ENCODE results near the gene NHP2. TPM values are rescaled to one million over a fixed set of nuclear protein-coding genes. Genes with fewer than 3 reads are reported as not detected.

NHP2 gene
- total RNA-seq, 1 experiment from 2014 or later = 322 TPM

DNA sequence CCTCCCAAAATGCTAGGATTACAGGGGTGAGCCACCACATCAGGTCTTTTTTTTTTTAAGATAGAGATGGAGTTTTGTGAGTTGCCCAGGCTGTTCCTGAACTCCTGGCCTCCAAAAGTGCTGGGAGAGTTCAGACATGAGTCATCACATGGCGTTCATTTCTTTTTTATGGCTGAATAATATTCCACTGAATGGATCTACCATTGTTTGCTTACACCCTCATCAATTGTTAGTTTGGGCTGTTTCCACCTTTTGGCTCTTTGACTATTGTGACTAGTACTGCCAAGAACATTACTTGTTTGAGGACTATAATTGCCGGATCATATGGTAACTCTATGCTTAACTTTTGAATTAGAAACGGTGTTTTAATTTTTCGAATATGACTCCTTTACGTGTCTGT, 41.1 kb downstream of the NHP2 start:
- peaks cover 7% of the 10 kb centered on the region for H3K36me3 Mint-ChIP-seq (ENCODE audit: insufficient read depth, unreplicated experiment)
- no TSS peak for BruUV-seq (replicated peaks)
- ChIA-PET CTCF (interaction anchor here (0.6 to 0.7 kb wide), 2 partner anchors 30 to 33 kb away, joined by 3 read pairs; no protein-coding TSS in a partner anchor), POLR2A (interaction anchor here (0.7 kb wide), 1 partner anchor 33 kb away, joined by 3 read pairs; no protein-coding TSS in a partner anchor)
- DNase-seq (ENCODE audit: unreplicated experiment) = no peak
- peak overlapping the region; percentile 69 for H3K4me3 Mint-ChIP-seq (ENCODE audit: unreplicated experiment)
- no peaks in the 10 kb centered on the region for H3K9me3 Mint-ChIP-seq (ENCODE audit: unreplicated experiment)
- H3K4me1 Mint-ChIP-seq (ENCODE audit: insufficient read depth, unreplicated experiment) = peaks cover 27% of the 10 kb centered on the region
- TF ChIP-seq, protein P1, sequence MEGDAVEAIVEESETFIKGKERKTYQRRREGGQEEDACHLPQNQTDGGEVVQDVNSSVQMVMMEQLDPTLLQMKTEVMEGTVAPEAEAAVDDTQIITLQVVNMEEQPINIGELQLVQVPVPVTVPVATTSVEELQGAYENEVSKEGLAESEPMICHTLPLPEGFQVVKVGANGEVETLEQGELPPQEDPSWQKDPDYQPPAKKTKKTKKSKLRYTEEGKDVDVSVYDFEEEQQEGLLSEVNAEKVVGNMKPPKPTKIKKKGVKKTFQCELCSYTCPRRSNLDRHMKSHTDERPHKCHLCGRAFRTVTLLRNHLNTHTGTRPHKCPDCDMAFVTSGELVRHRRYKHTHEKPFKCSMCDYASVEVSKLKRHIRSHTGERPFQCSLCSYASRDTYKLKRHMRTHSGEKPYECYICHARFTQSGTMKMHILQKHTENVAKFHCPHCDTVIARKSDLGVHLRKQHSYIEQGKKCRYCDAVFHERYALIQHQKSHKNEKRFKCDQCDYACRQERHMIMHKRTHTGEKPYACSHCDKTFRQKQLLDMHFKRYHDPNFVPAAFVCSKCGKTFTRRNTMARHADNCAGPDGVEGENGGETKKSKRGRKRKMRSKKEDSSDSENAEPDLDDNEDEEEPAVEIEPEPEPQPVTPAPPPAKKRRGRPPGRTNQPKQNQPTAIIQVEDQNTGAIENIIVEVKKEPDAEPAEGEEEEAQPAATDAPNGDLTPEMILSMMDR (IDR thresholded peaks at IDR 0.05; ENCODE audit: unreplicated experiment) = no peak
- intact Hi-C loops (cut with micrococcal nuclease) = loop anchor here (1.0 kb wide), 1 partner anchor 34 kb away; no protein-coding TSS in a partner anchor
- no peak overlapping the region for H3K27ac Mint-ChIP-seq (ENCODE audit: low read depth, unreplicated experiment)
- H3K27me3 Mint-ChIP-seq (ENCODE audit: insufficient read depth, unreplicated experiment) = peaks cover 24% of the 10 kb centered on the region

GRCh38 chr5:178111925-178112324, 41.8 kb downstream of the NHP2 start:
- peak; percentile 83 for DNase-seq (ENCODE audit: unreplicated experiment)

DNA sequence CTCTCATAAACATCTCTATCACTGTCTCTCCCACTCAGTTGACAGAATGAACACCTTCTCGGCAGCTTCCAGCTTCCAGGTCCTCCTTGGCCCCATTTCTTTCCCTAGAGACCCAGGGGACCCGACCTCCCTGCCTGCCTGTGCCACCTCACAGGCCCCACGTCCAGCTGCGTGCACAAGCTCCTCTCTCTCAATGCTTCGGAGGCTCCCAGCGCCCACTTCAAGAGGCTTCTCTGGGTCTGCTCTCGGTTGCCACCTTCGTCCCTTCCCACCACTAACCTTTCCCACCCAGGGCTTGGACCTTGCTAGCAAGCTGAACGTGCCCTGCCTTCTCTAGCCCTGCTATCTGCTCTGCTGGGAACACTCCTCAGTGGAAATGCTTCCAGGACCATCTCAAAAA, 43.2 kb downstream of the NHP2 start:
- peaks cover 9% of the 10 kb centered on the region for H3K27me3 Mint-ChIP-seq (ENCODE audit: insufficient read depth, unreplicated experiment)
- no peak overlapping the region for H3K4me3 Mint-ChIP-seq (ENCODE audit: unreplicated experiment)
- ChIA-PET CTCF (interaction anchor here (0.7 to 8.7 kb wide), 5 partner anchors 8 to 75 kb away, joined by 3 to 55 read pairs (median 3); no protein-coding TSS in a partner anchor), POLR2A (interaction anchor here (1.0 kb wide), 1 partner anchor 33 kb away, joined by 4 read pairs; no protein-coding TSS in a partner anchor)
- DNase-seq (ENCODE audit: unreplicated experiment) = no peak
- no peak overlapping the region for H3K27ac Mint-ChIP-seq (ENCODE audit: low read depth, unreplicated experiment)
- H3K36me3 Mint-ChIP-seq (ENCODE audit: insufficient read depth, unreplicated experiment) = peaks cover 7% of the 10 kb centered on the region
- H3K4me1 Mint-ChIP-seq (ENCODE audit: insufficient read depth, unreplicated experiment) = peaks cover 21% of the 10 kb centered on the region
- no TSS peak for BruUV-seq (replicated peaks)
- intact Hi-C loops (cut with micrococcal nuclease) = no loop called here
- TF ChIP-seq, protein P1 (IDR thresholded peaks at IDR 0.05; ENCODE audit: unreplicated experiment) = no peak
- H3K9me3 Mint-ChIP-seq (ENCODE audit: unreplicated experiment) = no peaks in the 10 kb centered on the region

More at GRCh38 chr5:178111925-178112324, 41.8 kb downstream of the NHP2 start:
- Mint-ChIP-seq H3K4me1 (ENCODE audit: insufficient read depth, unreplicated experiment) (peaks cover 27% of the 10 kb centered on the region), H3K9me3 (ENCODE audit: unreplicated experiment) (no peaks in the 10 kb centered on the region), H3K27ac (ENCODE audit: low read depth, unreplicated experiment) (no peak overlapping the region), H3K4me3 (ENCODE audit: unreplicated experiment) (no peak overlapping the region), H3K27me3 (ENCODE audit: insufficient read depth, unreplicated experiment) (peaks cover 23% of the 10 kb centered on the region), H3K36me3 (ENCODE audit: insufficient read depth, unreplicated experiment) (peaks cover 7% of the 10 kb centered on the region)
- TF ChIP-seq, protein P1 (IDR thresholded peaks at IDR 0.05; ENCODE audit: unreplicated experiment) = no peak
- ChIA-PET POLR2A (no interaction called here), CTCF (interaction anchor here (0.6 to 1.9 kb wide), 2 partner anchors 12 to 34 kb away, joined by 3 to 5 read pairs; no protein-coding TSS in a partner anchor)
- BruUV-seq (replicated peaks) = no TSS peak
- intact Hi-C loops (cut with micrococcal nuclease) = loop anchor here (1.0 kb wide), 1 partner anchor 34 kb away; no protein-coding TSS in a partner anchor

DNA sequence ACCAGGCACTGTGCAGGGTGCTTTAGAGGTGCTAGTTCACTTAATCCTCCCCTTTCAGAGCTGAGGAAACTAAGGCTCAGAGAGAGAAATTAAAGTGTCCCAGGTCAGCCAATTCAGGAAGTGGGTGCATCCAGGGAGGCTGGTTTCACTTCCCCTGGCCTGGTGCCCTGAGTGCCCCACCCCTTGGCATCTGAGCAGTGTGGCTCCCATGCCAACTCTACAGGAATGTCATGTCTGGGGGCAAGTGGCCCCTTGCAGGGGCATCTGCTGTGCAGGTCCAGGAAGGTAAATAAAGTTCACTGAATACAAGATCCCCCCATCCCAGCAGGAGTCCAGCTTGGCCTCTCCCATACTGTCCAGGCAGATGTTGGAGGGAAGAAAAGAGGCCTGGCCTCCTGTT, 44.7 kb downstream of the NHP2 start:
- ChIA-PET CTCF (interaction anchor here (0.6 to 8.7 kb wide), 3 partner anchors 32 to 1274 kb away, joined by 3 to 55 read pairs (median 3); no protein-coding TSS in a partner anchor), POLR2A (no interaction called here)
- Mint-ChIP-seq H3K4me3 (ENCODE audit: unreplicated experiment) (no peak overlapping the region), H3K36me3 (ENCODE audit: insufficient read depth, unreplicated experiment) (peaks cover 2% of the 10 kb centered on the region), H3K9me3 (ENCODE audit: unreplicated experiment) (no peaks in the 10 kb centered on the region), H3K27ac (ENCODE audit: low read depth, unreplicated experiment) (no peak overlapping the region), H3K27me3 (ENCODE audit: insufficient read depth, unreplicated experiment) (peaks cover 2% of the 10 kb centered on the region), H3K4me1 (ENCODE audit: insufficient read depth, unreplicated experiment) (peaks cover 27% of the 10 kb centered on the region)
- TF ChIP-seq, protein P1 (IDR thresholded peaks at IDR 0.05; ENCODE audit: unreplicated experiment) = no peak
- BruUV-seq (replicated peaks) = no TSS peak
- DNase-seq (ENCODE audit: unreplicated experiment) = peak; percentile 76
- intact Hi-C loops (cut with micrococcal nuclease) = no loop called here
